ENCODE measurements around the gene C20orf141.
"Not testable (repeated sequence)": the region's sequence is repeated elsewhere in the genome, so short reads cannot be mapped to it uniquely, and the experiment has no call there.

The C20orf141 gene

DNA sequence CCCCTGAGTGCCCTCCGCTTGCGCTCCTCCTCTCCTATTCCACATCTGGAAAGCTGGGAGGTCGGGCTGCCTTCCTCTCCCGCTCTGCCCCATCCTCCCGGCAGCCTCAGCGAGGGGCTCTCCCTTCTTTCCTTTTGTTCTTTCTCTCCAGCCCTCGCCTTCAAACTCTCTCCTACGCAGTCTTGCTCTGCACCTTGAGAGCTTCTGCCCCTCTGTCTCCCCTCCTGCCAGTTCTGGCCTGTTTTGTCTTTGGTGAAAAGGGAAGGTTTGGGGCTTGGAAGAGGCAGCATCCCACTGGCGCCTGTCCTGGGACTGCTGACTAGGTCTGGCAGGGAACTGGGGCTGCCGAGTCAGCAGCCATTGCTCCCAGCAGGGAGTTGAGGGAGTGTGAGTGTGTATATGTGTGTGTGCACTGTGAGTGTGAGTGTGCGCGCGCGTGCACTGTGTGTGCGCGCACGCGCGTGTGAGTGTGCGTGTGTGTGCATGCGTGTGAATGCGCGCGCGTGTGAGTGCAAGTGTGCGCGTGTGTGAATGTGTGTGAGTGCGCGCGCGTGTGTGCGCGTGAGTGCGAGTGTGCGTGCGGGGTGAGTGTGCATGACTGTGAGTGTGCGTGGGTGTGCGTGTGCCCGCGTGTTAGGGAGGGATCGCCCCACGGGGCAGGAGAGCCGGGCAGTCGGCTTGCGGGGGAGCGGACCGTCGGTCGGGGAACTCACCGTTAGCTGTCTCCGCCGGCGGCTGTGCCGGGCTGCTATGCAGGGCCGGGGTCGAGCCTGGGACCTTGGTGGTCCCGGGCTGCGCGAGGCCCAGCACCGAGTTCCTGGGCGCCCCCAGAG, 14.9 kb upstream of the C20orf141 start:
- no peak for DNase-seq (ENCODE audit: low read depth in 3 of 3)

DNA sequence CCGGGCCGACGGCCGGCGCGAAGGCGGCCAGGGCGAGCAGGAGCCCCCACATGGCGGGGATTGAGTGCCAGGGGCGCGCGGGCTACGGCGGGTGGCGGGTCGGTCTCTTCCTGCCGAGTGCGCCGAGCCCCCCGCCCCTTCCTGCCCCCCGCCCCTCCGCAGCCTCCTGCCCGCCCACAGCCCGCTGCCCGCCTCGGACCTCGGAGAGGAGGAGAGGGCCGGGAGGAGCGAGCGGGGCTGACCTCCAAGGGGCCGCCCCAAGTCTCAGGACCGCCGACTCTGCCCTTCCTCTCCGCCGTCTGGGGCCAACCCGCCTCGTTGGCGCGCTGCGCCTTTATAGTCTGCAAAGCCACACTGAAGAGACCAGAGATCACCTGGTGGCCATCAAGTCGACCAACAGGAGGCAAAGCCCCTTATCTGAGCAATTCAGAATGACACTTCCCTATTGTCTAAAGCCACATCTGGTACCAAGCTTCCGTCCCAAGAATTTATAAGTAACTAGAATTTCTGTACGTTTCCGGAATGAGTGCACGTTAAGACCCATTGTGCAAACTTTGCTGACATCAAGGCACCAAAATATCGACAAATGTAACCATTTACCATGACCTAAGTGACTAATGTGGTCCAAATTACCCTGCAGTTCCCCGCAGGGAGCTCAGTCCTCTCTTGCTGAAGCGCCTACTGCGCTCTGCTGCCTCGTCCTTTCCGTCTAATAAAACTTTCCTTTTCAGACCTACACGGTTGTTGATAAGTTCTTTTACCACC, 14.1 kb upstream of the C20orf141 start, which contains the start of gene CPXM1:
CPXM1 (minus strand) TSS at position 107 of the 765 bp plus-strand sequence; CDS start at position 52, 55 bp downstream.
- no peak for DNase-seq (ENCODE audit: low read depth in 3 of 3)

DNA sequence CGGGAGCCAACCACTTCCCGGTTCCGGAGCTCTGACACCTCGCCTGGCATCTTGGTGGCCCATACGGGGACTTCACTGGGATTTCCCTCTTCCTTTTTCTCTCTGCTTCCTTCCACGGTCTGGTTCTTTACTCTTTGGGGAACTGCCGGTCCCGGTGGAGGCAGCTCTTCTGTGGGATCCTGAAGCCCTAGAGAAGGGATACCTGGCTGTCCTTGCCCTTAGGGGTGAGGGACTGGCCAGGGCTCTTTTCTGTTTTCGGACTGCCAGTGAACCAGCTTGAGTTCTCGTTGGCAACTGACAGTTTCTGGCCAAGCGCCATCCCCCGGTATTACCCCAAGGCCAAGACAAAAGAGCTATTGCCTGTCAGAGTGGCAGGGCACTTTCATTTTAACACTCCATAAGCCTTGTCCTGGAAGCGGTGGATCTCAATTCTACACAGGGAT, 13.5 kb upstream of the C20orf141 start:
- no peak for DNase-seq (ENCODE audit: low read depth in 3 of 3)

DNA sequence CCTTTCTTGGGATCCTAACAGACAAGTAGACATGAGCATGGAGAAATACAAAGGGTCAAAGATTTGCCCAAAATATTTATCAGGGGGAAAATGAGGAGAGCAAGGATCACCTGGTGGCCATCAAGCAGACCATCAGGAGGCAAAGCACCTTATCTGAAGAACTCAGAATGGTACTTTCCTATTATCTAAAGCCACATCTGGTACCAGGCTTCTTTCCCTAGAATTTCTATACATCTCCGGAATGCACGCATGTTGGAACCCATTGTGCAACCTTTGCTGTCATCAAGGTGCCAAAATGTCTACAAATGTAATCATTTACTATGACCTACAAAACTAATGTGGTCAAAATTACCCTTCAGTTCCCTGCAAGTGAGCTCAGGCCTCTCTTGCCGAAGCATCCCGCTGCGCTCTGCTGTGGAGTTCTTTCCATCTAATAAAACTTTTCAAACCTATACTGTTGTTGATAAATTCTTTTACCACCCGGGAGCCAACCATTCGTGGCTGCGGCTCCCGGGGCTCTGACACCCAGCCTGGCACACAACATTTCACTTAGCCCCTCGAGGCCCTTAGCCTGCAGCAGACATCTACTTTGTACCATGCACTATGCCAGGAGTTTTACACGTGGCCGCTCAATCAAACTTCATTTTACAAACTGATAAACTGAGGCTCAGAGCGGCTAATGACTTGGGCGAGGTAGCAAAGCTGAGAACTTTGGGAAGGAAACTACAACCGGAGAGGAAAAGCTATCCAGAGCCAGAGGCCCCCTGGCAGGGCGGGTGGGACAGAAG, 10.6 kb upstream of the C20orf141 start:
- DNase-seq (ENCODE audit: low read depth in 3 of 3), result no peak

DNA sequence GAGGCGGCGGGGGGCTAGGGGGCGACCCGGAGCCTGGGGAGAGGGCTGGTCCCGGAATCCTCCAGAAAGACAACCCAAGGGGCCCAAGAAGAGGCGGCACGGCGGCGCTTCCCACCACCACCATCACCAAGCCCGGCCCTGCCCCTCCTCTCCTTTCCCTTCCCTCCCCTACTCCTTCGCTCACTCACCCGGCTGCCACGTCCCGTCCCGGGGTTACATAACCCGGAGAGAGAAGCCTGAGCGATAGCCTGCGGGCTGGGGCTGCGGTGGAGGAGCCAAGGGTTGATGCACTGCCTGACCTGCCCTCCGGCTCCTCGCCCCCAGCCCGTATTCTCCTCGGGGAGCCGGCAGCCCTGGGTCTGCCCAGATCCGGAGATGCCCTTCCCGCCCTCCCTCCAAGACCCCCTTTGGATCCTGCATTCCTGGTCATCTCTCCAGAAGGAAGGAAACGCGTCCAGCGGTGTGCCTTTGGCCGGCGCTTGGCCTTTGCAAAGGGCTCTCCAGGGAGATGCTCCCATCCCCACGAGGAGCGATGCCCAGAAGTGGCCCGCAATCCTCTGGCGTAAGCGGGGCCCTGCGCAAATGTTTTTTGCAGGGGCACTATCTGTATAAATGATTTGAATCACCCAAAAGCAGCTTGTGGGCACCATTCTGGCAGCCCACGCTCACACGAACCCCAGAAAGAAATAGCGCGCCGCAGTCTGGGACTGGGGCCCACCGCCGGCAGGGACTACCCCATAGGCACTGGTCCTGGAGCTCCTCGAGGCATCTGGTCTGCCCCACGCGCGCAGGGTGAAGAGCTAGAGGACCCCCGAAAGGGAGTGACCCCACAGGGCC, 9.7 kb upstream of the C20orf141 start:
- no peak for DNase-seq (ENCODE audit: low read depth in 3 of 3)

DNA sequence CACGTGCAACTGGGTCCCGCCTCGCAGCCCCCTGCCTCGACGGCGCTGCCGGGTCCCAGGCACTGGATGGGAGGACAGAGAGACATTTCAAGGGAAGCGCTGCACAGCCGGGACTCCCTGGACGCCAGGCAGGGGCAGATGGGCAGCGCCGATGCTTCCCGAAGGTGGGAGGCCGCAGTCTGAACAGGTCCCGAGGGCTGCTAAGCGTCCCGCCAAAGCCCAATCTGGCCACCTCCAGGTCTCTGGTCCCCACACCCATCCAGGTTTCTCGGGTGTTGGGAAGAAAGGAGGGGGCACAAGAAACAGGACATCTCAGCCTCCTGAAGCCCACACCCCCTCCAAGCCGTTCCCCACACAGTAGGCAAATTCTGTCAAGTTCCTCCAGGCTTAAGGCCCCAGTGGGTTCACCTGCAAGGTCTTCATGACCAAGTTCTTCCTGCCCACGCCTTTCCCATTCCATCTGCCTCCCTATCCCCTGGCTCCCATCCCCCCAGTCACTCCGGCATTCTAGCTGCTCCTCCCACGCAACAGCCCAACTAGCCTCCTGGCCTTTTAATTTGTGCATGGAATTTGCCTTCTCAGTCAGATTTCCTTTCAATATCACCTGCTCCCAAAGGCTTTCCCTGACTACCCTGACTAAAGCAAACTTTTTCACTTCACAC, 9.0 kb upstream of the C20orf141 start:
- DNase-seq (ENCODE audit: low read depth in 3 of 3), result no peak

DNA sequence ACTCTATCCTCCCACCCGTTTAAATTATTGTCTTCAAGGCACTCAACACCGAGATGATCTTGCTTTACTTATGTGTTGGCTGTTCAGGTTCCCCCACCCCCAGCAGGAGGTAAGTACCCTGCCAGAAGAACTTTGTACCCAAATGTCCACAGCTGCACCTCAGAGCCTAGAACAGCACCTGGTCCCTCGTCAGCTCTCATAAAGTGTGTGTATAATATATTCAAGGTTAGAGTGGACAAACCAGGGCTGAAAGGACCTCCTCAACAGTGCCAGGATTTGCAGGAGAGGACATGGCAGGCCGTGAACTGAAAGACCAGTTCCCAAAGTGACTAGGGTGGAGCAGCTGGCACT, 8.5 kb upstream of the C20orf141 start:
- DNase-seq (ENCODE audit: low read depth in 3 of 3), result no peak

DNA sequence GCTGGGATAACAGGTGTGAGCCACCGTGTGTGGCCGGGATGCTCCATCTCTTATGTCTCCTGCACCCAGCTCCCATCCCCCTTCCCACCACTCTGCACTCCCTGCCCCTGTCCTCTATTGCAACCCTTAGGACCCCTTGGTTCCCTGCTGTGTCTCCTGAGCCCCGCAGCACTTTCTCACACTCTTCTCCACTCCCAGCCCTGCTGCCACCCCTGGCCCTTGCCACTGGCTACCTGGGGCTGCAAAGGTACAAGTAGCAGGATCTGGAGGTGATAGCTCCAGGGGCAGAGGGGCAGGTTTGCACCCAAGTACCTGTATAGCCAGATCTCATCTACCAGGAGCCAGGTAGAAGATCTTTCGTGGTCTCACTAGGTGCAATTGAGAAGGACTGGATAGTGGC, 7.8 kb upstream of the C20orf141 start:
- no peak for DNase-seq (ENCODE audit: low read depth in 3 of 3)

DNA sequence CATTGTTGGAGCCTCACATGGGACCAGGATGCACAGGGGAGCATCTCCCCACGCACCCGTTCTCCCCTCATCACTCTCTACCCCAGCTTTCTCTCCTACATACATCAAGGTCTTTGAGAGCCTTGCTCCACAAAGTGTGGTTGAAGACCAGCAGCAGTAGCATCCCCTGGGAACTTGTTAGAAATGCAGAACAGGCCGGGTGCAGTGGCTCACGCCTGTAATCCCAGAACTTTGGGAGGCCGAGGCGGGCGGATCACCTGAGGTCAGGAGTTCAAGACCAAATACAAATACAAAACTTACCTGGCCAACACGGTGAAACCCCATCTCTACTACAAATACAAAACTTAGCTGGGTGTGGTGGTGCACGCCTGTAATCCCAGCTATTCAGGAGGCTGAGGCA, 6.9 kb upstream of the C20orf141 start:
- DNase-seq (ENCODE audit: low read depth in 3 of 3), result not testable (repeated sequence)

DNA sequence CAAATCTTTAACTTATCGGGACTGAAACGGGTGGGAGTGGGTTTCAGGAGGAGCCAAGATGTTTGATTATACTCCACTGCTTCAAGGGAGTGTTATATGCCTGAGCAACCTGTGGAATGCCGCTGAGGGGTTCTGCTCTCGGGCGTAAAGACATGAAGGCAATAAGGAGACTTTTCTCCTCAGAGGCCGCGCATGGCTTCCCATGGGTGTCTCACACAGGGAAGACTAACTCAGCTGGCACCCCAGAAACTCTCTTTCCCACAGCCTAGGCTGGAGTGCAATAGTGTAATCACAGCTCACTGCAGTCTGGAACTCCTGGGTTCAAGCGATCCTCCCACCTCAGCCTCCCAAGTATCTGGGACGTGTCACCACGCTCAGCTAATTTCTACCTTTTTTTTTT, 5.1 kb upstream of the C20orf141 start:
- DNase-seq (ENCODE audit: low read depth in 3 of 3), result no peak

DNA sequence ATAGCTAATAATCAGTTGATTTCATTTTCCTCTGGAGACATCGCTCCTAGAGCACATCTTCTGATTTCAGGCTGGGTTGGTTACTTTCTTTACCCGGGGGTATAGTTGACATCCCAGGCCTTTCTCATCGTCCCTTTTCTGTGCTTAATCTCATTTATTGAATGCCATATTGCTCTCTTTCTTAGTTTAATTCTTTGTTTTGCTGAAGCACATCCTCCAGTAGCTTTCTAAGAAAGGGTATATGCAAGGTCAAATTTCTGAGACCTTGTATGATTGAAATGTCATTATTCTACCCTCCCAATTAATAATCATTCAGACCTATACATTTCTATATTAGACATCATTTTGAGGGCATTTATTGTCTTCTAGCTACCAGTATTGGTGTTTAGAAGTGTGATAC, 2.6 kb upstream of the C20orf141 start:
- DNase-seq (ENCODE audit: low read depth in 3 of 3), result no peak

DNA sequence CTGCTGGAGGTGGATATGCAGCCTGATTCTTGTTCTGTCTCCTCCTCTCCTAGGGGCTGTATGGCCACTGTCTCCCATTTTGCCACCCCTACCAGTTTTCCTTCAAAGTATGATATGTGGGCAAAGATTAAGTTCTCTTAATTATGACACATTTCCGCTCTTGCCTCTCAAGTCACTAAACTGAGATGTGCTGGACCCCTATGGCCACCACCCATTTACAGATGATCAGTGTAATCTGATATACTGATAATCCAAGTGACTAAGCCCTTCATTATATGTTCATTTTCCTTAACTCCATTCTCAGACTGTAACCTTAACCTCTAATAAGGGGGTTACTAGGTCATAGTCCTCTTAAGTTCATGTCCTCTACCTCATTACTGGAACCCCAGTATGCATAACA, 711 bp upstream of the C20orf141 start:
- no peak for DNase-seq (ENCODE audit: low read depth in 3 of 3)

DNA sequence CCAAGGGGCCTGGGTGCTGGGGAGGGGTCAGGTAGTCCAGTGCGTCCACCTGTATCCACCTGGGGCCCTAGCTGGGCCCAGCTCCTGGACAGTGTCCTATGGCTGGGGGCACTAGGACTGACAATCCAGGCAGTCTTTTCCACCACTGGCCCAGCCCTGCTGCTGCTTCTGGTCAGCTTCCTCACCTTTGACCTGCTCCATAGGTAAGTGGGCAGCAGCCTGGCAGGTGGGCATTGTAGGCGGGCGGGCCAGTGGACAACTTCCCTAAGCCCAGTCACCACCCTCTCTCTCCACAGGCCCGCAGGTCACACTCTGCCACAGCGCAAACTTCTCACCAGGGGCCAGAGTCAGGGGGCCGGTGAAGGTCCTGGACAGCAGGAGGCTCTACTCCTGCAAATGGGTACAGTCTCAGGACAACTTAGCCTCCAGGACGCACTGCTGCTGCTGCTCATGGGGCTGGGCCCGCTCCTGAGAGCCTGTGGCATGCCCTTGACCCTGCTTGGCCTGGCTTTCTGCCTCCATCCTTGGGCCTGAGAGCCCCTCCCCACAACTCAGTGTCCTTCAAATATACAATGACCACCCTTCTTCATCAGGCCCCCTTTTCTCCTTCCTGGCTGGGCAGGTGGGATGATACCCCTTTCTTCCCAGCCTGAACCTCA, 584 bp downstream of the C20orf141 start:
- no peak for DNase-seq (ENCODE audit: low read depth in 3 of 3)

DNA sequence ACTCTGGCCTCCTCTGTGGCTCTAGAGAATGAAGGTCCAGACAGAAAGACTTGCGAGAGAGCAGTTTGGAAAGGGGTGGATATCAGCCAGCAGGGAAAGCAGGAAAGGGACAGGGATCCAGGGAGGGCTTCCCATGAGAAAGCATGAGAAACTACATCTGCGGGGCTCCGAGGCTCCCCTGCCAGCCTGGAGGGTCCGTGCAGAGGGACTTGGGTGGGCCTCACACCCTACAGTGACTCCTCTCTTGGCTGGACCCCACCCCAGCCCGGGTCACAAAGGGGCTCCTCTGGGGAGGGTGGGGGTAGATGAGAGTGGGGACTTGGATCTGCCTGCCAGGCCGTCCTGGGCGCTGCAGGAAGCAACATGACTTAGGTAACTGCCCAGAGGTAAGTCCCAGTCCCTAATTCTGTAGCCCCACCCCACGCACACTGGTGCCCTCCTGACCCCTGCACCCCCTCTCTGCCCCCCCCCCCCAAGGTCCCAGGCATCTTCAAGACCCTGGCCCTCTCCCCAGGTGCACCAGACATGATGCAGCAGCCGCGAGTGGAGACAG, 1.3 kb downstream of the C20orf141 start, which contains the start of gene TMEM239:
TMEM239 (plus strand) TSS at position 335 of the 553 bp plus-strand sequence; CDS start at position 526, 191 bp downstream.
- DNase-seq (ENCODE audit: low read depth in 3 of 3), result no peak

DNA sequence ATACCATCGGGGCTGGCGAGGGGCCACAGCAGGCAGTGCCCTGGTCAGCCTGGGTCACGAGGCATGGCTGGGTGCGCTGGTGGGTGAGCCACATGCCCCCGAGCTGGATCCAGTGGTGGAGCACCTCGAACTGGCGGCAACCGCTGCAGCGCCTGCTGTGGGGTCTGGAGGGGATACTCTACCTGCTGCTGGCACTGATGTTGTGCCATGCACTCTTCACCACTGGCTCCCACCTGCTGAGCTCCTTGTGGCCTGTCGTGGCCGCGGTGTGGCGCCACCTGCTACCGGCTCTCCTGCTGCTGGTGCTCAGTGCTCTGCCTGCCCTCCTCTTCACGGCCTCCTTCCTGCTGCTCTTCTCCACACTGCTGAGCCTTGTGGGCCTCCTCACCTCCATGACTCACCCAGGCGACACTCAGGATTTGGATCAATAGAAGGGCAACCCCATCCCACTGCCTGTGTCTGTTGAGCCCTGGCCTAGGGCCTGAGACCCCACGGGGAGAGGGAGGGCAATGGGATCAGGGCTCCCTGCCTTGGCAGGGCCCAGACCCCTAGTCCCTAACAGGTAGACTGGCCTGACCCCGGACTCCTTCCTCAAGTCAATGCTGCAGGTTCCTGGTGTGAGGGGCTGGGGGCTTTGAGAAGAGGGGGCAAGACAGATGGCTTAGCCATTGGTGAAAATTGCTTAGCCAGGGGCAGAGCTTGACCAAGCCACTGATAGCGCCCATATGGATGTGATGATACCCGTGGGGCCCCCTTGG, 2.0 kb downstream of the C20orf141 start:
- DNase-seq (ENCODE audit: low read depth in 3 of 3), result no peak

DNA sequence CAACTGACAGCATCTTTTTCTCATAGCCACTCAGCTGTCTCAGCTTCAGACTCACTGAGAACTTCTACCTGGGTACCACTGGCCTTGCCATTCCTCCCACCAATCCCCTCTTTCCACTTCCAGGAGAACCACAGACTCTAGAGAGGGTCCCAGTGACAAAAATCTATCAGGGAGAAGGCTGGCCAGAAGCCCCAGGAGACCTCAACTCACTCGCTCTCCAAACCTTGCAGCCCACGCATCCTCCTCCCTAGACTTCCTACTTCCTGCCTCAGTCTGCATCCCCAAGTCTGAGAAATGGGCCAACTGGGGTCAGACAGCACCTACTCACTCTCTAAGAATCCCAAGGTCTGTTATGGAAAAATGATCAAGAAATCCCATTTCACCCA, 2.5 kb downstream of the C20orf141 start:
- DNase-seq (ENCODE audit: low read depth in 3 of 3), result no peak

DNA sequence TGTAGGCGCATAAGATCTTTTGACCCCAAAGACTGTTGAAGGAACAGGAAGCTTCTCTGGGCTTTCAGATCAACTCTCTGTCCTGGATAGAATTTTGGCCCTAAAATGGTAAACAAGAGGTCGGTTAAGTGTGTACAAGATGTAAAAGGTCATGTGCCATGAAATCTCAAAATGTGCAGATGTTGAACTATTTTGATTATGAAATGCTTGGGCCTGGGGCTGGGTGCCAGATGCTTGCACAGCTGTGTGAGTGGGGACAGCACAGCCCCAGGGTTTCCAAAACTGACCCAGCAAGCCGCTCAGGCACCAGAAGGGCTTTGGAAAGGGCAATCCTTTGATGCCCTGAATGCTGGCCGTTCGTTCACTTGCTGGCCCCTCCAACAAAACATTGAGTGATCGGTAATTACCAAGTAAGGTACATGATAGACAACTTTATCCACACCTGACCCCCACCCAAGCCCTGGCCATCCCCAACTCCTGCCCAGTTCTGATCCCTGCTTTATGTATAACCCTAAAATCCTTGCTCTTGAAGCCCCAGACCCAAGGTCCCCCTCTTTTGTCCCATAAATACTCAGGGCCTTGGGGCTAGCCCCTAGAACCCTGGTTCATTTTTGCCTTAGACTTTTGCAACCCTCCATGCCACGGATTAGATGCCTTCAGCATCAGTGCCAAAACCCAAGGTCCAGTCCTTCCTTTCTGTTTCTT, 3.3 kb downstream of the C20orf141 start:
- no peak for DNase-seq (ENCODE audit: low read depth in 3 of 3)

DNA sequence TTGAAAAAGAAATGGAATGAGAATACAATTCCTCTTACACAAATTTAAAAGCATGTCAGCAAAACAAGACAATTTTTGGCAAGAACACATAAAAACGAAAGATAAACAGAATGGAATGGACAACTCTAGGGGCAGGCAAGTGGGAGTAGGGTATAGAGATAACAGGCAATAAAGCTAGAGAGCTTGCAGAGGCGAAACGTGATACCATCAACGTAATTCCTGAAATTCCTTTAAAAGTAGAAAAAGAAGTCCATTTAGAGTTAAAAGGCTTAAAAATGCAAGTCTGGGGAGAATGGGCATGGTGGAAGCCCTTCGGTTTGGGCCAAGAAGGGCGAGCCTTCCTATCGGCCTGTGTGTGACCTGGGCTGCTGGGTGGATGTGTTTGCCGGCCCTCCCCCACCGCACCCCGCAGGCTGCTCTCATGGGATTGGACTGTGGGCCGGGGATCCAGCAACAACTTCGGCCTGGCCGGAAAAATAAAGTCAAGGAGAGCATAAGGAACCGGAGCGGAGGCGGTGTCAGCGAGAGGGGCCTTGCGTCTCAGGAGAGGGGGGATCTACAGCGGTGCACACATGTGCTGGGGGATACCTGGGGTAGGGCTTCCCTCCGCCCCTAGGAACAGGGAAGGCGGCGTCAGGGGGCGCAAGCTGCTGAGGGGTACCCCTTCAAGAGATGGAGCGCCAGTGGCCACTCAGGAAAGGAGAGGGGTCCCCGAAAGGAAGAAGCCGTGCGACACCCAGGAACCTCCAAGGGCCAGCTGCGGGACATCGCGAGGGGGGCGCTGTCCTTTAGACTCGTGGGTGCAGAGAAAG, 5.5 kb downstream of the C20orf141 start:
- no peak for DNase-seq (ENCODE audit: low read depth in 3 of 3)

All from stimulated activated CD4-positive, alpha-beta T cell treated with anti-CD3 and anti-CD28 coated beads, TNF-alpha, amount 100 ng/mL, for 4 hours (primary cell).